T1000 (cell line): ENCODE data around the gene CDK3.

Experiments
- DNase-seq: peaks from one replicate; lab custom pipeline; 2025; ENCODE audit warnings: mixed read lengths; lab: John Stamatoyannopoulos, UW

CDK3 gene

DNA sequence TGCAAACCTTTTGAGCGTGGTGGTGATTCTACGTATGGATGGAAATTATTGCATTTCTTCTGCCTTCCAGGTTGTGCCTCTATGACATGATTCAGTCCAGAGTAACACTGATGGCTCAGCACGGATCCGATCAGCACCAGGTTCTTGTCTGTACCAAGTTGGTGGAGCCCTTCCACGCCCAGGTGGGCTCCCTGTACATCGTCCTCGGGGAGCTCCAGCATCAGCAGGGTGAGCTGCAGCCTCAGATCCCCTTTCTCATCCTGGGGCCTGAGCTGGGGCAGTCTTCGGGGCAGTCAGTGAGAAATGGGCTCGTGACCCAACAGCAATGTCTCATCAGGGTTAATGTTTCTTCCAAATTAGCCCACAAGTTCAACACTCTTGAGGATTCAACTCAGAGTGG lies 9.3 kb upstream of the CDK3 start:
- no peak for DNase-seq

DNA sequence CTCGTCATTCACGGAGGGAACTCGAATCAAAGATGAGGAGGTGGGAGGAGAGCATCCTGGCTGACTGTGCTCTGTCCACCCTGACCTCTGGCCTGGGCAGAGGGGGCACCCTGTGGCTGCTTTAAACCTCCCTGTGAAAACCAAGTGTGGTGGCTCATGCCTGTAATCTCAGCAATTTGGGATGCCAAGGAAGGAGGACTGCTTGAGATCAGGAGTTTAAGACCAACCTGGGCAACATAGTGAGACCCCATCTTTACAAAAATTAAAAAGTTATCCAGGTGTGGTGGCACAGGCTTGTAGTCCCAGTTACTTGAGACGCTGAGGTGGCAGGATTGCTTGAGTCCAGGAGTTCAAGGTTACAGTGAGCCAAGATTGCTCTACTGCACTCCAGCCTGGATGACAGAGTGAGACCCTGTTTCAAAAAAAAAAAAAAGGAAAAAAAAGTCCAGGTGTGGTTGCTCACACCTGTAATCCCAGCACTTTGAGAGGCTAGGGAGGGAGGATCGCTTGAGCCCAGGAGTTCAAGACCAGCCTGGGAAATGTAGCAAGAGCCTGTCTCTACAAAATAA lies 5.8 kb upstream of the CDK3 start:
- DNase-seq: no peak

DNA sequence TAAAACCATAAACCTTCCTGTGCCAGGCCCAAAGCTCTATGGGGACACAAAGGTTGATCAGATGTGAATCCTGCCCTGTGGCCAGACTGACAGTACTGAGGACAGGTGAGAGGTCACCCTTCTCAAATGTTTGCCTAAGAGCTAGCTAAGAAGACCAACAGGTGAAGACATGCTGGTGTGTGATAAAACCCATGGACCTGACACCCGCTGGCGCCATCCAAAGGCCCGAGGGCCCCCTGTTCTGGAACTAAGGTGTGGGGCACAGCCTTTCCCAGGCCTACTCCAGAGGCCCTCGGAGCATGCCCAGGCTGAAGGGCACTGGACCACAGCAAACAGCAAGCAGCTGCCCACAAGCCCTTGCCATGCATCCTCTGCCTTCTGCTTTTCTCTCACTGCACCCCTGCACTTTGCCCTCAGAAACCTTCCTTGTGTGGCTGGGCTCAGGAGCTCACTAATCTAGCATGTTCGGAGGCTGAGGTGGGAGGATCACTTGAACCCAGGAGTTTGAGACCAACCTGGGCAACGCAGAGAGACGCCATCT lies 5.2 kb upstream of the CDK3 start:
- no peak for DNase-seq

DNA sequence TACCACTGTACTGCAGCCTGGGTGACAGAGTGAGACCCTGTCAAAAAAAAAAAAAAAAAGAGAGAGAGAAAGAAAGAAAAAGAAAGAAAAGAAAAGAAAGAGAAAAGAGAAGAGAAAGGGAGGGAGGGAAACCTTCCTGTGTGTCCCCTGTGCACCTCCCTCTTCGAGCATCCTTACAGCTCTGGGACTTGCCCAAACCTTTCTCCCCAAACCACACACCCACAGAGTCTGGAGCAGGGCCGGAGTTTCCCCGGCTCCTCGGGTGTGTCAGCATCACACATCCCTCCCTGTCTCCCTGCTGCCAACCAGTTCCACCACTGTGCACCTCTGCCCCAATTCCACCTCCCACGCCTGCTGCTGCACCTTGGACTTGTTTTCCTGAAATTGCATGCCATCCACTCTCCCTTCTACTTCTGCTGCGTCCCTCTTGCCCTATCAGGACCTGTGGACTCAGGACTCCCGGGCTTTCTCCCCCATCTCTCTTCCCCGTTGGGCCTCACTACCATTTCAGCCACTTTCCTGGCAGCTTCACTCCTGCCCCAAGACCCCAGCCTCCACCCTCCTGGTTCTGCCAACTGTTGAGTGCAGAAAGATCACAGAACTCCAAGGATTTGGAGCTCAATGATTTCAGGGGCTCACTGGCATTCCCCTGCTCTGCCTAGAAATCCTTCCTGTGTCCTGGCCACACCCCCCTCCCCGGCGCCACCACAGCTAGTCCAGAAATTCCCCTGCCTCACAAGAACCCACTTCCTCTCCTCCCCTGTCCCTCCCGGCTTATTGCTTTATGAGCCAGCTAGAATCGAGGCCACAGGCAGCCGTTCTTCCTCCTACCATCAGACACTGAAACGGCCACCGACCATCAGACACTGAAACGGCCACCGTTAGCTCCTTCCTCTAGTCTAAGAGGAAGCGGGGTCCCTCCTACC lies 3.7 kb upstream of the CDK3 start:
- no peak for DNase-seq

DNA sequence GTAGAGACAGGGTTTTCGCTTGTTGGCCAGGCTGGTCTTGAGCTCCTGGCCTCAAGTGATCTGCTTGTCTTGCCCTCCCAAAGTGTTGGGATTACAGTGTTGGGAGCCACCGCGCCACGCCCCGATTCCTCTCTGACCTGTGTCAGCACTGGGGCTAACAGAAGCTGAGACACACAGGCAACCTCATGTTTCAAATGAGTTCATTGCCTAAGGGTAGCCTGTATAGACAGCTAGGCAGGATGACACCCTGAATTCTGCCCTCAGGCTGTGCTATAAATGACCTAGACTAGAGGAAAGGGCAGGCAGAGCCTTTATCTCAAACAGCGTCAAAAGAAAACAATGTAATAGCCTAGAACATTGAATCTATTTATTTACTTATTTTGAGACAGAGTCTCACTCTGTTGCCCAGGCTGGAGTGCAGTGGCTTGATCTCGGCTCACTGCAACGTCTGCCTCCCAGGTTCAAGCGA lies 2.3 kb upstream of the CDK3 start:
- DNase-seq: peak; percentile 17

DNA sequence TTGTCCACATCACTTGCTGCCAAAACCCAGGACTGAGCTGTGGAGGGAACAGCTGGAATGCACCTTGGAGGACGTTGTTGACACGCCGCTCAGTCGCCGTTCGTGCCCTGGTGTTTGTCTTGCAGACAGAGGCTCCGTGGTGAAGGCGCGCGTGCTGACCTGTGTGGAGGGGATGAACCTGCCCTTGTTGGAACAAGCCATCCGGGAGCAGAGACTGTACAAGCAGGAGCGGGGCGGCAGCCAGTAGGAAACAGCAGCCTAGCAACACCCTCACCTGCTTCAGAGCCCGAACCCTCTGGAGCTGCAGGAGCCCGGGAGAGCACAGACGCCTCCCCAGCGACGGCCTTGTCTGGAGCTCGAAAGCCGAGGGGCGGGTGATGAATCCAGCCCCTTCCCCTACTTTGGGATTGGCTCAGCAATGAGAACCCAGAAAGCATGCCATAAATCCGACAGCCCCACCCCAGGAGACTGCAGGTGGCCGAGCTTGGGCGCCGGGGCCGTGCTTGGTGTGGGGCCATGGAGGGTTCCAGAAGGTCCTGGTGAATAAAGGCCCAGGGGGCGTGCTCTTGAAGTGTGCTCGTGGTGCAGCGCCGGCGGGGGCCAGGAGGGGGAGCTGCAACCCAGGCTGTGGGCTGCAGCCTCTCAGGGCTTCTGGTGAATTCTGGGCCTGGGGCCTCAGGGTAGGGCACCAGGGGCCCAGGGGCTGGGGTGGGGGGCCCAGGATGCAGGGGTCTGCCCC lies 470 bp upstream of the CDK3 start:
- no peak for DNase-seq

DNA sequence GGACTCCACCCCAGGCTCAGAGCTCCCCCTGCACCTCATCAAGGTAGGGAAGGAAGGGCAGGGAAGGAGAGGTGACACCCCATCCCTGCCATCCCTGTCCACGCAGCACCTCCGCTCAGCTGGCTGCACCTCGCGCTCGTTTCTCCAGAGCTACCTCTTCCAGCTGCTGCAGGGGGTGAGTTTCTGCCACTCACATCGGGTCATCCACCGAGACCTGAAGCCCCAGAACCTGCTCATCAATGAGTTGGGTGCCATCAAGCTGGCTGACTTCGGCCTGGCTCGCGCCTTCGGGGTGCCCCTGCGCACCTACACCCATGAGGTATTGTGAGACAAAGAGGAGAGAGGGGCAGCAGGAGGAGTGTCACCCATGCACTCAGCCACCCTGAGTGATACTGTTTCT lies 1.4 kb downstream of the CDK3 start:
- DNase-seq: no peak

DNA sequence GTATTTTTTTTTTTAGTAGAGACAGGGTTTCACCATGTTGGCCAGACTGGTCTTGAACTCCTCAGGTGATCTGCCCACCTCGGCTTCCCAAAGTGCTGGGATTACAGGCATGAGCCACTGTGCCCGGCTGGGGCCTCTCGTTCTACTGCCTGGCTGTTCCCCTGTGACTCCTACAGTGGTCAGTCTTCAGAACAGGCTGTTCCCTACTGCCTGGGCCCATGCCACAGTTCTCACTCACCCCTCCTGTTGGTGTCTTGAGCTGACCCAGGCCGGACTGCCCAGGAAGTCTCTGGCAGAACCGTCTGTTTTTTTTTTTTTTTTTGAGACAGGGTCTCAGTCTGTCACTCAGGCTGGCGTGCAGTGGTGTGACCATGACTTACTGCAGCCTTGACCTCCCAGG lies 3.3 kb downstream of the CDK3 start:
- DNase-seq: no peak

DNA sequence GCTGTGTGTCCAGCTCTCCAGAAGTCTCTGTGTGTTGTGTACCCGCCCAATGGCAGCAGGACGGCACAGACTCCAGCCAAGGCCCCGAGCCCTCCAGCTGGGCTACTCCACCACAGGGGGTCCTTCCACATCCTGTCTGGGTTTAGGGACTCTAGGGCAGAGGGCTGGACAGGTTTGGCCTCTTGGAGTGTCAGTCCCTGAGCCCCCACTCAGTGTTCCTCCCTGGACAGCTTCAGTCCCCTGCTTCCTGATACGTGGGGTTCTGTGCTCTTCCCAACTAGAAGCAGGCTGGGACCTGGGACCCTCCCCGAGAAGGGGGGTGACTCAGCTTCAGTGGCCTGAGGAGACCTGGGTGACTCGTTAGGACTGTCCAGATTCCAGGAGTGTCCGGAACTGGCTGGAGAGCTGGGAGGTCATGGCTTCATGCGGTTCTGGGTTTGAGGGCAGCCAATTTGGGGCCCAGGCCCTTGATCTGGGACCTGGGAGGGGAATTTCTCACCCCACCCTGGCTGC lies 4.2 kb downstream of the CDK3 start:
- DNase-seq: no peak

DNA sequence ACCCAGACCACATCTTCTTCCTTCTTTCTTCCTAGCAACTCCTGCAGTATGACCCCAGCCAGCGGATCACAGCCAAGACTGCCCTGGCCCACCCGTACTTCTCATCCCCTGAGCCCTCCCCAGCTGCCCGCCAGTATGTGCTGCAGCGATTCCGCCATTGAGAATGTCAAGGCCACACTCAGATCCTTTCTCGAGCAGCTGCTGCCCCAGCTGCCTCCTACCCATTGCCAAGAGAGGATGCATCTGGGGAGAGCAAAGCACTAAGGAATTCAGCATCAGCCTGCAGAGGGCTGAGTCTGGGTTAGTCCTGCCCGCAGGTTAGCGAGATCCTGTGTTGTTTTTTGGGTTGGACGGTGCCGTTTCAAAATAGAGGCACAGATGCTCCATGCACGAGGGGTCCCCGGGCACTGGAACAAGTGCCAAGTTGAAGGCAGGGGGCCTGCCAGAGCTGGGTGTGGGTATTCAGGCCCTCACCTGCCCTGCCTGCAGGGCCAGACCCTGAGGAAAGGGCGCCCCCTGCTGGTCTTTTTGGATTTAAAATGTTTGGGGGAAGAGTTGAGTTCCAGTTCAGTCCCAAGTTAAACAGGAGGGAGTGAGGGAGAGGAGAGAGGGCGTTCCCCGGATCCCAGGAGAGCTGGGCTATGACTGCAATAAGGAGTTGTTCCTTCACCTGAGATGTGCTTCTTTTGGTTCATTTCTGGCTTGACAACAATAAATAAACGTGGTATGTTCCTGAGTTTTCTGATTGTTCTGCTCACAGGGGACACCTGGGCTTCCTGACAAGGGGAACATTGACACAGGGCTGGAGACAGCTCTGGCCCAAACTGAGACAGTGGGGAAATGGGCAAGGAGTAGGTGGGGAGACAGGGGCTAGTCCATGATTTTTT lies 4.9 kb downstream of the CDK3 start:
- DNase-seq: peak; percentile 48

DNA sequence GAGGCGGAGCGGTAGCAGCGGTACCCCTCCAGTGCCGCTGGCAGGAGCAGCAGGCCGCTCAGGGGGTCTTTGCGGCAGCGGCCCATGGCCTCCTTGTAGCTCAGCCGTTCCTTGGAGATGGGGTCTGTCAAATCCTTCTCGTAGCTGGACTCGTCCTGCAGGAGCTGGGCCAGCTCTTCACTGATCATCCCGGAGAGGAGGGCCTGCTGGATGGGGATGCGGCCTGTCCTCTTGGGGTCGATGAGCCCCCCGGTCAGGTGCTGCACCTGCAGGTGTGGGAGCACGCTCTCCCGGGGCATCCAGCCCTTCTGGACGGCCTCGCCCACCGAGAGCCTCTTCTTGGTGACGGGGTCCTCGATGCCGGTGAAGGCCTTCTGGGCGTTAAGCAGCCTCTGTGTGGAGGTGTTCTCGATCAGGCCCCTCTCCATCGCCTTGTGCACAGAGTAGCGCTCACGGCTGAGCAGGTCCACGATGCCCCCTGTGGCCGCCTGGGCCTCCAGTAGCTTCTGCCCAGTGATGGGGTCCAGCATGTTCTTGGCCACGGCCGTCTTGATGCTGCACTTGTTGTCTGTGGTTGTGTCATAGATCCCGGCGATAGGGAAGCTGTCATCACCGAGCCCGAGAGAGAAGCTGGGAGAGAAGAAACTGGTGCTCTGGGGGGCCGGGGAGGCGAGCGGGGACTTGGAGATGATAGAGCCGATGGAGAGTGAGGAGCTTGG lies 6.6 kb downstream of the CDK3 start:
- no peak for DNase-seq

DNA sequence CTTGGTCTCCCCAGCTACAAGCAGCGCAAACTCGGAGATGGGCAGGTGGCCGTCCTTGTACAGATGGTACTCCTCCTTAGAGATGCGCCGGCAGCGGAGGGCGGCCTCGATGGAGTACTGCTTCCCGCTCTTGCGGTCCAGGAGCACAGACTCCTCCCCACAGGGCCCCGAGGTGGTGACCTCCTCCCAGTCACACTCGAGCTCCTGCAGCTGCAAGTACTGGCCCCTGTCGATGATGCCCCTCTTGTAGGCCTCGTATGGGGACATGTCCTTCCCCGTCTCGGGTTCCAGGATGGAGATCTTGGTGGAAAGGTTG lies 7.2 kb downstream of the CDK3 start:
- DNase-seq: no peak

DNA sequence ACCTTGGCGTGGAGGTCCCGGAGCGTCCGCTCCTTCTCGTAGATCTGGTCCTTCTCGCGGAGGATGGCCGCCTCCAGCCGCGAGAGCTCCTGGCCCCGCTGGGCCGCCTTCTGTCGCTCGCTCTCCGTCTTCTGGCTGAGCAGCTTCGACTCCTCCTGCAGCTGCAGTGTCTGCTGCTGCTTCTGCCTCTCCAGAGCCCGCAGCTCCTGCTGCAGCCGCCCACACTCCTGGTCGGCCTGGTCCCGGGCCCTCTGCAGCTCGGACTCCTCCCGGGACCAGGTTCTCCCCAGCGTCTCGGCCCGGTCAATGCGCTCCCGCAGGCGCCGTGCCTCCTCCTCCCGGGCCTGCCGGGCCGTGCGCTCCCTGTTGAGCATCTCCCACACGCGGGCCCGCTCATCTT lies 7.6 kb downstream of the CDK3 start:
- no peak for DNase-seq

DNA sequence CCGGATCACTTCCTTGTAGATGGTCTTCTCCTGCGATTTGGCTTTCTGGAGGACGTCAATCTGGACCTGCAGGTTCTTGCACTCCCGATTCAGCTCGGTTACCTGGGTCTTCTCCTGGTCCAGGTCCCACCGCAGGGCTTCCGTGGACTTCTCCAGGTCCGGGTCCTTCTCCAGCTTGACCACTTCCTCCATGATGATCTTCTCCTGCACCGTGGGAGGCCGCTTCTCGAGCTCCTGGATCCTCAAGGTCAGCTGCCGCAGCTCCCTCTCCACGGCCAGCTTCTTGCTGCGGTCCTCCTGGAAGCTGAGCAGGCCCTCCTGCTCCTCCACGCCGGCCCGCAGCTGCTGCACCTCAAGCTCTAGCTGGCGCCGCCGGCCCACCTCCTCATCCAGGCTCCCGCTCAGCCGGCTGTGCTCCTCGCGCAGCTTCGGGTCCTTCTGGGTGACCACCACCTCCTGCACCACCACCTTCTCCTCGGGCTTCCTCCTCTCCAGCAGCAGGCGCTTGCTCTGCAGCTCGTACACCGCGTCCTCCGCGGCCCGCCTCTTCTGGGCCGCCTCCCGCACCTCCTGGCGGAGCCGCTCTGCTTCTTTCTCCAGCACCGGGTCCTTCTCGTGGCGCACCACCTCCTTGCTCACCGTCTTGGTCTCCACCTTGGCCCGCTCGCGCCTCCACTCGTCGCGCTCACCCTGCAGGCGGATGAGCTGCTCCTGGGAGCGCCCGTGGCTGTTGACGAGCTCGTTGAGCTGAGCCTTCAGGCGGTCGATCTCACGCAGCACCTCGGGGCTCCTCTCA lies 8.2 kb downstream of the CDK3 start:
- no peak for DNase-seq

DNA sequence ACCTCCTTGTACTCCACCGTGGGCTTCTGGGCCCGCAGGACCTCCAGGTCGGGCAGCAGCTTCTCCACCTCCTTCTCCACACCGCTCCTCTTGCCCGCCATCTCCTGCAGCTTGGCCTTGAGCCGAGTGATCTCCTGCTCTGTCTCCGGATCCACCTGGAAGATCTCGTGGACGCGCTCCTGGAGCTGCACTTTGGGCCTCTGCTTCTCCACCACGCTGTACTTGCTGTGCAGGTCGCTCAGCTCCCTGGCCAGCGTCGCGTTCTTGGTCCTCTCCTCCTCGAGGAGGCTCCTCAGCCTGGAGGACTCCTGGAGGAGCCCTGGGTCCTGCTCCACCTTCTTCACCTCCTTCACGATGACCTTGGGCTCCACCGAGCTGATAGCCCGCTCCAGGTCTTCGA lies 8.8 kb downstream of the CDK3 start:
- DNase-seq: no peak

DNA sequence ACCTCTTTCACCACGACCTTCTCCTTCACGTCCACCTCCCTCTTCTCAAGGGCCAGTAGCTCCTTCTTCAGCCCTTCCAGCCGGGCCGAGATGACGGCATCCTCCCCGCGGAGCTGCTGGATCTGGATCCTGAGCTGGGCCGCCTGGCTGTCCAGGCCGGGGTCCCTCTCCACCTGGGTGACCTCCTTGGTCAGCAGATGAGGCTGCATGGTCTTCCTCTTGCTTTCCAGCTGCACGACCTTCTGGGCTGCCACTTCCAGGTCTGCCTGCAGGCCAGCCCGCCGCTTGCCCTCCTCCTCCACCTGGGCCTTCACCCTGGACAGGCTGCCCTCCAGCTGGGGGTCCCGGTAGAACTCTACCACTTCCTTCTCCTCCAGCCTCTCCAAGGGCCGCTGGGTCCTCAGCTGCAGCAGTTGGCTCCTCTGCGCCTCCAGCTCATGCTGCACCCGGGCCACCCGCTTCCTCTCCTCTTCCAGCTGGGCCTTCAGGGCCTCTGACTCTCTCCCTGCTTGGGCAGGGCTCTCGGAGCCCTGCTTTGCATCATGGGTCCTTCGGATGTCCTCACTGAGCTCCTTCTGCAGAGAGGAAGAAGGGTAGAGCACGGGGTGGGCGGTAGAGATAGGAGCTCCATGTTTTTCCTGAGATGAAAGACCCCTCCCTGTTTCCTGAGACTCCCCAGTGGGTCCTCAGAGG lies 9.5 kb downstream of the CDK3 start:
- no peak for DNase-seq

DNA sequence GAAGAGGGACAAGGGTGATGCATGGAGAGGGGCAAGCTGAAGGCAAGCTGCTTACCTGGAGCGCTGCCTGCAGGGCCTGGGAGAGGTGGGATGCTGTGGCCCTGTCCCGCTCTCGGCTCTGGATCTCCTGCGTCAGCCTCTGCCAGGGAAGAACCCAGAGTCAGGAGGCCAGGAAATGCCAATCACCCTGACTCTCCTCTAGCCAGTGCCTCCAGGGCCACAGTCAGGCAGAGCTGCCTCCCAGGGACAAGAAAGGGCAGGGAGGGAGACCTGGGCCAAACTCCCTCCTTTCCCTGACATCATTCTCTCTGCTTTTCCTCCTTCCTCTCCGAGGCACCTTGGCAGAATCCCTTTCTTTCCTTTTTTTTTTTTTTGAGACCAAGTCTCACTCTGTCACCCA lies 11.3 kb downstream of the CDK3 start:
- no peak for DNase-seq

DNA sequence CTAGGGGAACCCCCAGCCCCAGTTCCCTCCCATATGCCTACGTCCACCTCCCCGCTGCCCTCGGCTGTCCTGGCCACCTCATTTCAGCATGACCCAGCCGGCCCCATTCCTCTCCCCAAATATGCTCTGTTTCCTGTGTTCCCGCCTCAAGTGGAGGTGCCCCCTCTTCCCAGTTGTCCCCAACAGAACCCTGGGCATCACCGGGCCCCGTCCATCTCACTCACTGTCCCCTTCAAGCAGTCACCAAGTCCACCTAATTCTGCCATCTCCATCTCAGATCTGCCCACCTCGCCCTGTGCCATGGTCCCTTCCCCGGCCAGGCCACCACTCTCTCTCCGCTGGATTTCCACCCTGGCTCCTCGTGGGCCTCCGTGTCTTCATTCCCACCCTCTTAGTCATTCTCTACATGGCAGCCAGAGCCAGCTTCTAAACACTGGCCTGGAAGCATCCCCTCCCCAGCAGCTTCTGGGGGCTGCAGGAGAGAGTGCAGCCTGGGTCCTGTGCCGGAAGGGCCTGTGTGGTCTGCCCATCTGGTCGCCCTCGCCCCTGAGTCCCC lies 12.8 kb downstream of the CDK3 start:
- DNase-seq: no peak
